ENCODE results near the gene ZFP36. TPM values are rescaled to one million over a fixed set of nuclear protein-coding genes. Genes with fewer than 3 reads are reported as not detected.

Gene ZFP36
- total and polyA plus RNA-seq, 3 donors from 2014 or later = 46.4 to 90.9 (median 77.7) TPM

DNA sequence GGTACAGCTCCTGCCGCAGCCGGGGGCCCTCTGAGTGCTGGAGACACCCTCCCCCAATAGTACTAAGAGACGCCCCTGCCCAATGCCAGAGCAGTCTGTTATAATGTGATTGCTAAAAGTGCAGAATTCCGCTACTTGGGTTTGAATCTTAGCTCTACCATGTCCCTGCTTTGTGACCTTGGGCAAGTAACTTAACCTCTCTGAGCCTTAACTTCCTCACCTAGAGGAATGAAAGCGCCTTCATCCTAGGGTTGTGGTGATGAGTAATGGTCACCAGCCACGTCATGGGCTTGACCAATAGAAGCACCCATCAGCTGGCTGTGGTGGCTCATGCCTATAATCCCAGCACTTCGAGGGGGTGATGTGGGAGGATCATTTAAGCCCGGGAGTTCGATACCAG lies 12.4 kb downstream of the ZFP36 start:
- Histone ChIP-seq H3K4me3 (no peak overlapping the region), H3K36me3 (ENCODE audit: low read depth, missing control alignments) (no peaks in the 10 kb centered on the region), H3K9me3 (no peaks in the 10 kb centered on the region), H3K27ac (no peak overlapping the region), H3K4me1 (no peaks in the 10 kb centered on the region), H3K27me3 (no peaks in the 10 kb centered on the region)
- DNase-seq = no peak
- 87 to 91% methylated on average over 9 of the region's 9 CpGs for WGBS, 2 donors
- TF ChIP-seq CTCF (IDR thresholded peaks at IDR 0.05) (no peak), POLR2A (IDR thresholded peaks at IDR 0.05) (no peak)
- intact Hi-C loops (cut with DNase I; ENCODE audit: low total_unique reads) = no loop called here

DNA sequence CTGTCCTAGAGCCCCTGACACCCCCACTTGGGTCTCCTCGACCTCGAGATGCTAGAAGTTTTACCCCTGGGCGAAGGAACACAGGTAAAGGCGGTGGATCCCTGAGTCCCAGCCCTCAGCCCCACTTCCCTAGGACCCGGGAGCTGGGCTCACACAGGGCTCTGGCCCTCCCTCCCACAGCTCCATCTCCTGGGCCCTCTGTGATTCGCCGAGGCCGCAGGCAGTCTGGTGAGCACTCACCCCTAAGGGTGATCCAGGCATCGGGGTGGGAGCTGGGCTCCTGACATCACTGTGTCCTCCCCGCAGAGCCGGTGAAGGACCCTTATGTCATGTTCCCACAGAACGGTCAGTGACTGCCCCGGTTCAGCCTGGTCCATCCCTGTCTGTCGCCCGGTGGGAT lies 14.1 kb downstream of the ZFP36 start:
- H3K27ac ChIP-seq = no peak overlapping the region
- WGBS, 2 donors = 92% methylated on average over 14 of the region's 15 CpGs
- no peaks in the 10 kb centered on the region for H3K27me3 ChIP-seq
- TF ChIP-seq CTCF (IDR thresholded peaks at IDR 0.05) (no peak), POLR2A (IDR thresholded peaks at IDR 0.05) (no peak)
- intact Hi-C loops (cut with DNase I; ENCODE audit: low total_unique reads) = loop anchor here (10.0 kb wide), 1 partner anchor 114 kb away; the partner anchor contains the start of gene EID2B
- H3K9me3 ChIP-seq = no peaks in the 10 kb centered on the region
- no peak for DNase-seq
- no peak overlapping the region for H3K4me3 ChIP-seq
- no peaks in the 10 kb centered on the region for H3K4me1 ChIP-seq
- no peaks in the 10 kb centered on the region for H3K36me3 ChIP-seq (ENCODE audit: low read depth, missing control alignments)

DNA sequence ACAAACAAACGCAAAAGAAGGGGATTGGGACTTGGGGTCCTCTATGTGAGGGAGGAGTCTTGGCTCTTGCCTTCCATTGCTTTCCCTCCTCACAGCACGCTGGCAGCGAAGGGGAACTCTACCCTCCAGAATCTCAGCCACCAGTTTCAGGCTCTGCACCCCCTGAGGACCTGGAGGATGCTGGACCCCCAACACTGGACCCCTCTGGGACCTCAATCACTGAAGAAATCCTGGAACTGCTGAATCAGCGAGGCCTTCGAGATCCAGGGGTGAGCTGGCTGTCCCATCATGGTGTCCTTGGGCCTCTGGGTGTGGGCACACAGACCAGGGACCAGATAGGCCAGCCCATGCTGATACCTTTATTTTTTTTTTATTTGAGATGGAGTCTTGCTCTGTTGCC lies 15.4 kb downstream of the ZFP36 start:
- 92 to 95% methylated on average over 5 of the region's 5 CpGs for WGBS, 2 donors
- Histone ChIP-seq H3K27ac (no peak overlapping the region), H3K36me3 (ENCODE audit: low read depth, missing control alignments) (no peaks in the 10 kb centered on the region), H3K4me3 (no peak overlapping the region), H3K9me3 (no peaks in the 10 kb centered on the region), H3K4me1 (no peaks in the 10 kb centered on the region), H3K27me3 (no peaks in the 10 kb centered on the region)
- intact Hi-C loops (cut with DNase I; ENCODE audit: low total_unique reads) = loop anchor here (10.0 kb wide), 1 partner anchor 113 kb away; the partner anchor contains the start of gene EID2B
- DNase-seq = no peak
- TF ChIP-seq POLR2A (IDR thresholded peaks at IDR 0.05) (no peak), CTCF (IDR thresholded peaks at IDR 0.05) (no peak)

DNA sequence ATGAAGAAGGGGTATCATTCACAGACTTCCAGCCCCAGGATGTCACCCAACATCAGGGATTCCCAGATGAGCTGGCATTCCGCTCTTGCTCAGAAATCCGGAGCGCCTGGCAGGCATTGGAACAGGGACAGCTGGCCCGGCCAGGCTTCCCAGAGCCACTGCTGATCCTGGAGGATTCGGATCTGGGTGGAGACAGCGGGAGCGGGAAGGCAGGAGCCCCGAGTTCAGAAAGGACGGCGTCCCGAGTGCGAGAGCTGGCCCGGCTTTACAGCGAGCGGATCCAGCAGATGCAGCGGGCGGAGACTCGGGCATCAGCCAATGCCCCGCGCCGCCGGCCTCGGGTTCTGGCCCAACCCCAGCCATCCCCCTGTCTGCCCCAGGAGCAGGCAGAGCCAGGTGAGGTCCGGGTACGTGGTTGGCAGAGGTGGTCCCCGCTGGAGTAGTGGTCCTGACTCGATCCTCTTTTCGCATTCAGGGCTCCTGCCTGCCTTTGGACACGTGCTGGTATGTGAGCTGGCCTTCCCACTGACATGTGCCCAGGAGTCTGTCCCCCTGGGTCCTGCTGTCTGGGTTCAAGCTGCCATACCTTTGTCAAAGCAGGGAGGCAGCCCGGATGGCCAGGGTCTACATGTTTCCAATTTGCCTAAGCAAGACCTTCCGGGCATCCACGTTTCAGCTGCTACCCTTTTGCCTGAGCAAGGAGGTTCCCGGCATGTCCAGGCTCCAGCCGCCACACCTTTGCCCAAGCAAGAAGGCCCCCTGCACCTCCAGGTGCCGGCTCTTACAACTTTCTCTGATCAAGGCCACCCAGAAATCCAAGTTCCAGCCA lies 16.8 kb downstream of the ZFP36 start:
- intact Hi-C loops (cut with DNase I; ENCODE audit: low total_unique reads) = loop anchor here (10.0 kb wide), 1 partner anchor 111 kb away; the partner anchor contains the start of gene EID2B
- TF ChIP-seq POLR2A (IDR thresholded peaks at IDR 0.05) (no peak), CTCF (IDR thresholded peaks at IDR 0.05) (no peak)
- H3K9me3 ChIP-seq = no peaks in the 10 kb centered on the region
- H3K27ac ChIP-seq = no peak overlapping the region
- no peaks in the 10 kb centered on the region for H3K27me3 ChIP-seq
- H3K4me3 ChIP-seq = no peak overlapping the region
- 92 to 93% methylated on average over 31 to 33 of the region's 35 CpGs for WGBS, 2 donors
- DNase-seq = no peak
- peaks cover 8% of the 10 kb centered on the region for H3K4me1 ChIP-seq
- no peaks in the 10 kb centered on the region for H3K36me3 ChIP-seq (ENCODE audit: low read depth, missing control alignments)
